Measurements from ENCODE around the gene MOSMO.
"Not testable (repeated sequence)": the region's sequence is repeated elsewhere in the genome, so short reads cannot be mapped to it uniquely, and the experiment has no call there.

The MOSMO gene

GRCh38 chr16:22003195-22003594, 4.7 kb upstream of the MOSMO start:
- FAIRE-seq, result no peak

DNA sequence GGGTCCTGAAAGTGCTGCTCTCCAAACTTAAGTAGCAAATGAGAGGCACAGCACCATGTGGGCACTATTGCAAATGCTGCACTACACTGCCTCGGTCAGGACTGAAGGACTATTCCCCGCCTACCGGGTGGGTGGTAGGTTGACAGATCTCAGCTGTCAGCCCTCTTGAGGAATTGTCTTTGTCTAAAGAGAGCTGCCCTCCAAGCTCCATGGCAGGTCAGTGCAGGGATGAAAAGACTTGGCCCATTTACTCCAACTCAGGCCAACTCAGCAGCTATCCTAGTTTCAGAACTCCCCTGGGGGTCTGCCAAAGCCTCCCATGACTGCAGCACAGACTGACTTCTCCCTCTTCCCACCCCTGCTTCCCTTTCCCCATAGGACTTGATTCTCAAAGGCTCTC, 3.6 kb upstream of the MOSMO start:
- FAIRE-seq, result no peak

DNA sequence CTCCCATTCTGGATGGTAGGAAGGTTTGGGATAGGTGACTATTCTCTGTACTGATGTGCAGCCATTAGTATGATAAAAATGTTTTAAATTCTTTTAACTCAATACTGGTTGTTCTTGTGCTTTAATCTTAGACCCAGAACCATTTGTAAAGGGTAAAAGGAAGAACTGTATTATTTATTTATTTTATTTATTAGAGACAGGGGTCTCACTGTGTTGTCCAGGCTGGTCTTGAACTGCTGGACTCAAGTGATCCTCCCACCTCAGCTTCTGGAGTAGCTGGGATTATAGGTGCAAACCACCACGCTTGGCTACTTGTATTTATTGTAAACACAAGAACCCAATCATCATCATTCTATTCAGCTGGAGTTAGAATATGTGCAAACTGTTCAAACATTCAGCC, 2.2 kb upstream of the MOSMO start:
- no peak for FAIRE-seq

GRCh38 chr16:22006636-22007035, 1.3 kb upstream of the MOSMO start:
- no peak for FAIRE-seq

DNA sequence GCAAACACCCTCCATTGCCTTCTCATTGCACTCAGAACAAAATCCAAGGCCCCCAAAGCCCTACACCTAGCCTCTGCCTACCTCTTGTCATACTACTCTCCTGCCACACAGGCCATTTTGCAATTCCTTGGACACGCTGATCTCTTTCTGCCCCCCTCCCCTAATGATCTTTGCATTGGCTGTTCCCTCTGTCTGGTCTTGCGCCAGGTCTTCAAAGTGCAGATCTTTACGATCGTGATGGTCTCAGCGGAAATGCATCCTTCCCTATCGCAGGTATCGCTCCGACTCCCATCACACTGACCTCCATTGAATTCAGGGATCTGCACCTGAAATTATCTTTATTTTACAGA, 777 bp upstream of the MOSMO start:
- no peak for FAIRE-seq

- FAIRE-seq, result no peak
Observed at GRCh38 chr16:22008215-22009059, 526 bp downstream of the MOSMO start.

DNA sequence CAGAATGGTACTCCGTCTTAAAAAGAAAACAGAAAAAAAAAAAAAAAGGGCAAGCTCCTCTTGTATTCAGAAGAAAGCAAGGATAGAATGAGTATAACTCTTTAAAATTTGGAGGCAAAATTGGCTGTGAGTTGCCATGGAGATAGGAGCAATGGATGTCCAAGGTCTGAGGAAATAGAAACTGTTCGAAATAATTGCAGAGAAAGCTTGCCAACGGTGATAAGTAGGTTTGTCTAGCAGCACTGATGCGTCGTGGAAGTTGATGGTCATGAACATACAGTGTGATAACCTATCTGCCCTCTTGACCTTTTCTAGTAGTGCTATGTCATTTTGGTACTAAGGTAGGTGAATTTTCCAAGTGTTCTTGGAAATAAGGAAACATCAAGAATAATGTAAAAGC, 3.0 kb downstream of the MOSMO start:
- FAIRE-seq, result no peak

DNA sequence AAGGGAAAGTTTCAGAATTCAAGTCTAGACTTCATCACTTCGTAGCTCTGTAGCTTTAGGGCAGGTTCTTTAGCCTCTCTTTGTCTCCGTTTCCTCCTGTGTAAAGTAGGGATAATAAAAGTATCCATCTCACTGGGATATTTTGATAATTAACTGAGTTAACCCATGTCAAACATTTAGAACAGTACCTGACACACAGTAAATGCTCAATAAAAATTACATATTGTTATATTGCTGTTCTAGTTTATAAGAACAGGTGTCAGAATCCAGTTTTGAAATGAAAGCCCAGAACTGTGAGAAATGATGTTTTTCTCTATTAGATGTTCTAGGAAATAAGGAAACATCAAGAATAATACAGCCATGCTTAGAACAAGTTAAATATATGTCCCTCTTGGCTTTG, 4.3 kb downstream of the MOSMO start:
- FAIRE-seq, result no peak

GRCh38 chr16:22013486-22013885, 5.6 kb downstream of the MOSMO start:
- no peak for FAIRE-seq

DNA sequence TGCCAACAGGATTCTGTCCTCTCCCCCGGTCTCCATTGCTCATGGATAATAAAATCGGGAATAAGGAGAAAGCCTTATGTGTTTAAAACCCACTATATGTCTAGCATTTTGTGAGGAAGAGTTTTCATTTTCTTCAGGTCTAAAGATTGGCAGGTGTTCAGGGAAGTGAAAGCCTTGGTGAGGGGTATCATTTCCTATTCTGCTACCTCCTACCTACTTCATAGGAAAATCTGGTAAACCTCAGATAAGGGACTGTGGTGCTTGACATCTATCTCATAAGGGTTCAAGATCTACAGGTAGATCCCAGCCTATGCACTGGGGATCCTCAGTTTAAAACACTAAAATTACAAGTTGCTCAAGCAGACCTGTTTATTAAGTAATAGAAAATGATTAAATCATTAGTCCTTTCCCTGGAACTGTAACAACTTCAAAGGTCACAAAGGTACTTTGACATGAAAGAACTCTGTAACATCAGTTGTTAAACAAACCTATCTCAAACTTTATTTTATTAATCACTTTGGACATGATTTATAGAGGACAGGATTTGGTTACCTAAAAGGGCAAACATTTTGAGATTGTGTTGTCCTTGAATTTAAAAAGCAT, 6.5 kb downstream of the MOSMO start:
- FAIRE-seq, result no peak

GRCh38 chr16:22016927-22017326, 9.0 kb downstream of the MOSMO start:
- FAIRE-seq, result no peak

GRCh38 chr16:22018559-22018958, 10.6 kb downstream of the MOSMO start:
- FAIRE-seq, result no peak

GRCh38 chr16:22022151-22022550, 14.2 kb downstream of the MOSMO start:
- no peak for FAIRE-seq

DNA sequence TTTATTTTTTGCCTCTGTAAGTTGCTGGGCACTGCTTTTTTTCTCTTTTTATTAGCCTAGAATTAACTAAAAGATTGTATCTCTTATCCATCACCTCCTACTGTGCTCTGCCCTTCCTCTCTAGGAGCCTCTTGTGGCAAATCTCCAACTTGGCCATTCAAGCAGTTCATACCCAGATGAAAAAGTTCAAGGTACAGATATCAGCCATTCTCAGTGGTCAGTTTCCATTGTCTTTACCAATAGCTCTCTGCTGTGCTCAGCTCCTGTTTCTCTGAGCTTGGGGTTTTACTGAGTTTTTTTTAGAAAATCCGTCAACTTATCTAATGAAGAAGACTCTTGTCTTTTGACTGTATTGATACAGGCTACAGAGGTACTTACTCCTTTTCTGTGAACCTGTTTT, 15.6 kb downstream of the MOSMO start:
- no peak for FAIRE-seq

DNA sequence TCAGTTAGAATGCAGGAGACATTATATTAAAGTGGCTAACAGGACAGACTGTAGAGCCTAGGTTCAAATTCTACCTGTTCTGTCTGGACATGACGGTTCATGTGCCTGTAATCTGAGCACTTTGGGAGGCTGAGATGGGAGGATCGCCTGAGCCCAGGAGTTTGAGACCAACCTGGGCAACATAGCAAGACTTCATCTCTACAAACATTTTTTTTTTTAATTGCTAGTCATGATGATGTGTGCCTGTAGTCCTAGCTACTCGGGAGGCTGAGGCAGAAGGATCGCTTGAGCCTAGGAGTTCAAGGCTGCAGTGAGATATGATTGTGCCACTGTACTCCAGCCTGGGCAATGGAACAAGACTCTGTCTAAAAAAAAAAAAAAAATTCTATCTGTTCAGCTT, 16.9 kb downstream of the MOSMO start:
- not testable (repeated sequence) for FAIRE-seq

DNA sequence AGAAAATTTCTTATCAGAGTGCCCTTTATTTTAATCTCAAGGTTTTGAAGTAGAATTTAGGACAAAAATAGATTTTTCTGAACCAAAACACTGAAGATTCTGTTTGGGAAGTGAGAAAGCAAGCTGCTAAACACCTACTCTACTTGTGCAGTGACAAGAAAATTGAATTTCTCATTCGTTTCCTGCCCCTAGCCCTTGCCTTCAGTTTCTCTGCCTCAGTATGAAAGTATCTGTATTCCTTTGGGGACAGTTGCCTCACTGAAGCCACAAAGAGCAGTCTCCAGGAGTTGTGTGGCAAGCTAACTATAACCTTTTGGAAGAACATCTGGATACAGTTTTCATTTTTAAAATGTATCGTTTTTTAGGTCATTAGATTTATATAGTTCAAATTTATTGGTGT, 19.7 kb downstream of the MOSMO start:
- FAIRE-seq, result no peak

DNA sequence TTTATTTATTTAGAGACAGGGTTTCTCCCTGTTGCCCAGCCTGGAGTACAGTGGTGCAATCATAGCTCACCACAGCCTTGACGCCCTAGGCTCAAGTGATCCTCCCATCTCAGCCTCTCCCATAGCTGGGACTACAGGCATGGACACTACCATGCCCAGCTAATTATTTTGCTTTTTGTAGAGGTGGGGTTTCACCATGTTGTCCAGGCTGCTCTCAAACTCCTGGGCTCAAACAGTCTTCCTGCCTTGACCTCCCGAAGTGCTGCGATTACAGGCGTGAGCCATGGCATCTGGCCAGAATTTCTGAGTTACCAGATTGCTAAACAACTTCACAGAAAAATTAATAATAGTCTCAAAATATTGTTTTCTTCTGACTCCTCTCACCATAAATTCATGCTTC, 21.7 kb downstream of the MOSMO start:
- FAIRE-seq, result no peak

- no peak for FAIRE-seq
Observed at GRCh38 chr16:22030087-22030812, 22.3 kb downstream of the MOSMO start.

DNA sequence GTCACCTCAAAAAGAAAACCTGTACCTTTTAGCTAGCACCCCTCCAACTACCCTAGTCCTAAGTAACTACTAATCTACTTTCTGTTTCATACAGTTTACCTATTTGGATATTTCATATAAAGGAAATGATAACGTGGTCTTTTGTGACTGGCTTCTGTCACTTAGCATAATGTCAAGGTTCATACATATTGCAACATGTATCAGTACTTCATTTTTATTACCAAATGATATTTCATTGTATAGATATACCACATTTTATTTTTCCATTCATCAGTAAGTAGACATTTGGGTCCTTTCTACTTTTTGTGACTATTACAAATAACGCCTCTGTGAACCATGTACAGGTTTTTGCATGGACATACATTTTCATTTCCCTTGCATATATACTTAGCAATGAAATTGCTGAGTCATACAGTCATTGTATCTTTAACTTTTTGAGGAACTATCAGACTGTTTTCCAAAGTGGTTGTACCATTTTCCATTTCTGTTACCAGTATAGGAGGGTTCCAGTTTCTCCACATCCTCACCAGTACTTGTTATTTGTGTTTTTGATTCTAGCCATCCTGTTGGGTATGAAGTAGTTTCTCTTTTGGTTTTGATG, 23.7 kb downstream of the MOSMO start:
- FAIRE-seq, result no peak

- no peak for FAIRE-seq
Observed at GRCh38 chr16:22034503-22034902, 26.6 kb downstream of the MOSMO start.

GRCh38 chr16:22035153-22035552, 27.2 kb downstream of the MOSMO start:
- FAIRE-seq, result no peak

DNA sequence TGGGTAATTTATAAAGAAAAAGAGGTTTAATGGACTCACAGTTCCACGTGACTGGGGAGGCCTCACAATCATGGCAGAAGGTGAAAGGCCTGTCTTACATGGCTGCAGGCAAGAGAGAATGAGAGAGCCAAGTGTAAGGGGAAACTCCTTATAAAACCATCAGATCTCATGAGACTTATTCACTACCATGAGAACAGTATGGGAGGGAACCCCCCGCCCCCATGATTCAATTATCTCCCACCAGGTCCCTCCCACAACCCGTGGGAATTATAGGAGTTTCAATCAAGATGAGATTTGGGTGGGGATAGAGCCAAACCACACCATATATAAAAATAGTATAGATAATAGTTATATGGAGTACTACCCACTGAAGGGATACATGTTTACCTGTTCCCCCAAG, 36.0 kb downstream of the MOSMO start:
- FAIRE-seq, result not testable (repeated sequence)

GRCh38 chr16:22045888-22046287, 38.0 kb downstream of the MOSMO start:
- FAIRE-seq, result not testable (repeated sequence)

- no peak for FAIRE-seq
Observed at GRCh38 chr16:22050963-22051362, 43.1 kb downstream of the MOSMO start.
